Measurements from ENCODE around the gene DNAJA4. TPM values are rescaled to one million over a fixed set of nuclear protein-coding genes. Genes with fewer than 3 reads are reported as not detected.

DNAJA4 gene
- total RNA-seq (2014; rRNA removed; shearing (Covaris generic)) = not detected in 2 replicates

DNA sequence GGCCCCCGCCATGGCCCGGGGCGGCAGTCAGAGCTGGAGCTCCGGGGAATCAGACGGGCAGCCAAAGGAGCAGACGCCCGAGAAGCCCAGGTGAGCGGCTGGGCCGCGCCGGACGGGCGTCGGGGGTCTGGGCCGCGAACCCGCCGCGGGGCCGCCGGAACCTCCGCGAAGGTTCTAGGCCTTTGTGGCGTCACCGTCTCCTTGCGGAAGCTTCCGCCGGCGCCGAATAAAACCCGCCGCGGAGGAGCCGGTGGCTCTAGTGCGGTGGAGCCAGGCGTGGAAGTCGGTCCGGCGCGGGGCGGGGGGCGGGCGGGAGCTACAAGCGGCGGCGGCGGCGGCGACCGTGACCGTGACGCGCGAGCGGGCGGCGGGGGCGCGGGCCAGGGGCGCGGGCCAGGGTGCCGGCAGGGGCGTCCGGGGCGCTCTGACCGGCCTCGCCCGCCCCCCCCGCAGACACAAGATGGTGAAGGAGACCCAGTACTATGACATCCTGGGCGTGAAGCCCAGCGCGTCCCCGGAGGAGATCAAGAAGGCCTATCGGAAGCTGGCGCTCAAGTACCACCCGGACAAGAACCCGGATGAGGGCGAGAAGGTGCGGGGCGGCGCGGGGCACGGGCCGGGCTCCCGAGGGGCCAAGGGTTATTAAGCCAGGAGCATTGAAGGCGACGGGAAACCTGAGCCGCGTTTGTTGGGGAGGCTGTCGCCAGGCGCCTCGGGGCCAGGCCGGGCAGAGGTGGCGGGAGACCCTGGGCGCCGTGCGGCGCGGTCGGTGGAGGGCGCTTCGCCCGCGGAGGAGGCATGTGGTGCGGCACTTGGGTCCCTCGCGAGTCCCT lies at the start of gene DNAJA4:
Gene DNAJA4, plus strand, starts transcription at position 259 of the 833 bp plus-strand sequence. Its CDS starts 202 bp downstream, at position 461.
- in situ Hi-C loops (cut with HindIII; ENCODE audit: low sequenced_read_pairs) = no loop called here
- DNase-seq (ENCODE audit: low spot score) = peak; percentile 67

DNA sequence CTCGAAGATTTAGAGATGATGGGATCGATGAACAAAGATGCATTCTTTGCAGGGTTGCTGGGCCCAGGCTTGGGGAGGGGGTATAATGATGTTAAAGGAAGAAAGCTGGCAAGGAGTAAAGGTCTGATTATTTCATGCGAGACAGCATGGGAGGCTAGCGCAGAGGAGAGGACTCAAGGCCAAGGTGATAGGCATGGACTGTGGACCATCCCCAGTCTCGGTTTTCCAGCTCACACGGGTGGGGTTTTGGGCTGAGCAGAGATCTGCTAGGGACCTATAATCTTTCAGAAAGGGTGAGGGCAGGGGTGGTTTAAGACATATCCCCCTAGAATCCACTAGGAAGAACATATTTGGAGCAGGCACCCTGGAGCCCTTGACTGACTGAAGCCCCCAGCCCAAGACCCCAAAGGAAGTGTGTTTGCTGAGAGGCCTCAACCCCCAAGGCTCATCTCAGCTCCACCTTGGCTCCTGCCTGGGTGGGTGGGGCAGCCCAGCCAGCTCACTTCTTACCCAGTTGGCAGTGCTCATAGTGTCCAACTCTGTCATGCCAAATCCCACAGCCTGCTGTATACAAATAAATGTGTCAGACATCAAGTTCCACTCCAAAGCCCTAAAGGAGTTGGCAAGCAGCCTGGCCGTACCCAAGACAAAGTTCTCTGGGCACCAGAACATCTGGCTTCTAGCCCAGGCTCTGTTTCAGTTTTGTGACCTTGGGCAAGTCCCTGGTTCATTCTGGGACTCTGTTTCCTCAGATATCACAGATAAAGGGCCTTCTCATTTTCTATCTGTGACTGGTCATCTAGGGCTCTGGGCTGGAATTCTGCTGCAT lies 47.9 kb upstream of the DNAJA4 start:
- peak; percentile 35 for DNase-seq (ENCODE audit: low spot score)
- in situ Hi-C loops (cut with HindIII; ENCODE audit: low sequenced_read_pairs) = no loop called here

DNA sequence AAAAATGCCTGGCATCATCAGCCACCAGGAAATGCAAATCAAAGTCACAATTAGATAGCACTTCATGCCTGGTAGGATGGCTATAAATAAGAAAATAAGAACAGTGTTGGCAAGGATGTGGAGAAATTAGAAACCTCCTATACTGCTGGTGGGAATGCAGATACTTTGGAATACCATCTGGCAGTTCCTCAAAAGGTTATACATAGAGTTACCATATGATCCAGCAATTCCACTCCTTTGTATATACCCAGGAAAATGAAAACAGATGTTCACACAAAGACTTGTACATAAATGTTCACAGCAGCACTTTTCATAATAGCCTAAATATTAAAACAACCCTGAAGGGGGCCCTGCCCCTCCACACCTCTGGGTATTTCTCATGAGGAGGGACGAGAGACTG lies 43.6 kb upstream of the DNAJA4 start:
- in situ Hi-C loops (cut with HindIII; ENCODE audit: low sequenced_read_pairs) = no loop called here
- no peak for DNase-seq (ENCODE audit: low spot score)

DNA sequence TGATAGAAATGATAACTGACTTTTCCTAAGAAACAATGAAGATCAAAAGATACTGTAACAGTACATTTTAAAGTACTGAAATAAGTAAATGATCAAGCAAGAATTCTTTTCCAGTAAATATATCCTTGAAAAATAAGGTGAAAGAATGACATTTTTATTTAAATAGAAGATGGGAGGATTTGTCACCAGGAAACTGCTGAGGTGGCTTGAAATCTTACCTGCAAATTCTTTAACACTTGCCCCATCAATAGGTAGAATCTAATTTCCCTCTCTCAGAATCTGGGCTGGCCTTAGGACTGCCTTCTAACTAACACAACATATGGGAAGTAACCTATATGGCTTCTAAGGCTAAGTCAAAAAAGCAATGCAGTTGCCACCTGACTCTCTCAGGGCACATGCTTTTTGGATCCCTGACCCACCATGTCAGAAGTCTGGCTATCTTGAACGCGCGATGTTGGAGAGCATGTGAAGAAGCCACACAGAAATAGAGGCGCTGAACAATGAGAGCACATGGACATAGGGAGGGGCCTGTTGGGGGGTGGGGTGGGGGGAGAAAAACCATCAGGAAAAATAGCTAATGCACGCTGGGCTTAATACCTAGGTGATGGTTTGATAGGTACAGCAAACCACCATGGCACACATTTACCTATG lies 41.5 kb upstream of the DNAJA4 start:
- DNase-seq (ENCODE audit: low spot score) = no peak
- in situ Hi-C loops (cut with HindIII; ENCODE audit: low sequenced_read_pairs) = no loop called here

DNA sequence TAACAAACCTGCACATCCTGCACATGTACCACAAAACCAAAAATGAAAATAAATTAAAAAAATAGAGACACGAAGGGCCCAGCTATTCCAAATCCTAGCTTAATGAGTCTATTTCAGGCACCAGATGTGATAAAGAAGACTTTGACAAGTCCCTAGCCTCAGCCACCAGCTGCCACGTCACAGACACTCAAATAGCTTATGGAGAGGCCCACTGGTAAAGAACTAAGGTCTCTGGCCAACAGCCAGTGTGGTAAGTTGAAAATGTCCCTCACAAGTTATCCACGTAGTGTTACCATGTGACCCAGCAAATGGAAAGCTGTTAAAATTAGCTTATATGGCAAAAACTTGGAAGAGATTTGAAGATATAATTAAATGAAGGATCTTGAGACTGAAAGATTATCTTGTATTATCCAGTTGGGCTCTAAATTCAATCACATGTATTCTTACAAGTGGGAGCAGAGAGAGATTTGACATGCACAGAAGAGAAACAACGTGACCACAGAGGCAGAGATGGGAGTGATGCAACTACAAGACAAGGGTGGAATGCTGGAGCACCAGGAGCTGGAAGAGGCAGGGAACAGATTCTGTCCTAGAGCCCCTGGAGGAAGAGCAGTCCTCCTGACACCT lies 40.9 kb upstream of the DNAJA4 start:
- DNase-seq (ENCODE audit: low spot score) = no peak
- in situ Hi-C loops (cut with HindIII; ENCODE audit: low sequenced_read_pairs) = no loop called here

DNA sequence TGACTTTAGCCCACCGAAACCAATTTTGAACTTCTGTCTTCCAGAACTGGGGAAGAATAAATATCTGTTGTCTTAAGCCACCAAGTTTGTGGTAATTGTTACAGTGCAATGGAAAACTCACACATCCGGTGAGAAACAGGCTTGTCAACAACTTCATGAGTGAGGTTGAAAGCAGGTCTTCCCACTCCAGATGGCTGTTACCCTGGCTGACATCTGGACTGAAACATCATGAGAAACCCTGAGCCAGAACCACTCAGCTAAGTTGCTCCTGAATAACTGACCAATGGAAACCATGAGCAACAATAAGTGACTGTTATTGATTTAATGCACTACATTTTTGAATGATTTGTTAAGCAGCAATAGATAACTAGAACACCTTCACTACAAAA lies 40.3 kb upstream of the DNAJA4 start:
- in situ Hi-C loops (cut with HindIII; ENCODE audit: low sequenced_read_pairs) = no loop called here
- DNase-seq (ENCODE audit: low spot score) = no peak

DNA sequence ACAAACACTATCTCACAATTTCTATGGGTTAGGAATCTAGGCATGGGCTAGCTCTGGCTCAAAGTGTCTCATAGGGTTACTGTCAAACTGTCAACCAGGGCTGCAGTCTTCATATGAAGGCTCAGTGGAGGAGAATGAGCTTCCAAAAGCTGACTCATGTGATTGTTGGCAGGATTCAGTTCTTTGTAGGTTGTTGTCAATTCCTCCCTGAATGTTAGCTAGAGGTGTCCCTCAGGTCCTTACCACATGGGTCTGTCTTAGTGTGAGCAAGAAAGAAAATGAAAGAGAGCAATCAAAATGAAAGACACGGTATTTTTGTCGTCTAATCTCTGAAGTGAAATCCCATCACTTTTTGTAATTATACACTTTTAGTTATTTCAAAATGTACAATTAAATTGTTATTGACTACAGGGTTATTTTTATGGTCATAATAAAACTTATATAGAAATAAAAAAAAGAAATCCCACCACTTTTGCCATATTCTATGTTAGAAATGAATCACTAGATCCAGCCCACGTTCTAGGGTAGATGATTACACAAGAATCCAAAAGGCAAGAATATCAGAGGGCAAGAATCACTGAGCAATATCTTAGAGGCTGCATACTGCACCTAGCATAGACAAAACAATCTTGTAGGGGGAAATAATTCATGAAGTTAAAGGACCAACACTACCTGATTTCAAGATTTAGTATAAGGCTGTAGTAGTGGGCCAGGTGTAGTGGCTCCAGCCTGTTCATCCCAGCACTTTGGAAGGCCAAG lies 38.4 kb upstream of the DNAJA4 start:
- in situ Hi-C loops (cut with HindIII; ENCODE audit: low sequenced_read_pairs) = no loop called here

DNA sequence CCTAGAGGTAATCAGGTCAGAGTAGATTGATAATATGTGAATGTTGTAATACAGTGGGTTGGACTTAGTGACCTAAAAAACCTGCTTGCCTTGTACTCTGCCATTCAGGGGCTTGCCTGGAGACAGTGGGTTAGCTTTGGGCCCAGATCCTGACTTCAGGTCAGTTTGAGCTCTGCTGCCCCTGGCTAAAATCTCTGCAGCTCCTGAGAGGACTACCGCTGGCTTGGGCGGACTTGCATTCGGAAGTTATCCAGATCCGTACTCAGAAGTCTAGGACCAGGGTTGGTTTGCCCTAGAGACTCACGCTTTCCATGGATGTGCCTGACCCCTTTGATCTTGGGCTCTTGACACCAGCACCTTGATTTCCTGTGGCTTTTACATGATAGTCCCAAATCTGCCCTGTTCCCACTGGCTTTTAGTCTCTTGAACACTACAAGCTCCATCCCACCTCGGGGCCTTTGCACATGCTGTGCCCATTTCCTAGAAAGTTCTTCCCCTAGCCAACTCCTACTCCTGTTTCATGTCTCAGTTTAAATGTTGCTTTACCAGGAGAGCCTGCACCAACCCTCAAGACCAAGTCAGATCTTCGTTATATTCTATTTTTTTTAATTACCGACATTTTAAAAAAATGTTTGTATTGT lies 35.9 kb upstream of the DNAJA4 start:
- in situ Hi-C loops (cut with HindIII; ENCODE audit: low sequenced_read_pairs) = no loop called here
- DNase-seq (ENCODE audit: low spot score) = no peak

More for the DNA sequence above, 38.4 kb upstream of the DNAJA4 start:
- no peak for DNase-seq (ENCODE audit: low spot score)

DNA sequence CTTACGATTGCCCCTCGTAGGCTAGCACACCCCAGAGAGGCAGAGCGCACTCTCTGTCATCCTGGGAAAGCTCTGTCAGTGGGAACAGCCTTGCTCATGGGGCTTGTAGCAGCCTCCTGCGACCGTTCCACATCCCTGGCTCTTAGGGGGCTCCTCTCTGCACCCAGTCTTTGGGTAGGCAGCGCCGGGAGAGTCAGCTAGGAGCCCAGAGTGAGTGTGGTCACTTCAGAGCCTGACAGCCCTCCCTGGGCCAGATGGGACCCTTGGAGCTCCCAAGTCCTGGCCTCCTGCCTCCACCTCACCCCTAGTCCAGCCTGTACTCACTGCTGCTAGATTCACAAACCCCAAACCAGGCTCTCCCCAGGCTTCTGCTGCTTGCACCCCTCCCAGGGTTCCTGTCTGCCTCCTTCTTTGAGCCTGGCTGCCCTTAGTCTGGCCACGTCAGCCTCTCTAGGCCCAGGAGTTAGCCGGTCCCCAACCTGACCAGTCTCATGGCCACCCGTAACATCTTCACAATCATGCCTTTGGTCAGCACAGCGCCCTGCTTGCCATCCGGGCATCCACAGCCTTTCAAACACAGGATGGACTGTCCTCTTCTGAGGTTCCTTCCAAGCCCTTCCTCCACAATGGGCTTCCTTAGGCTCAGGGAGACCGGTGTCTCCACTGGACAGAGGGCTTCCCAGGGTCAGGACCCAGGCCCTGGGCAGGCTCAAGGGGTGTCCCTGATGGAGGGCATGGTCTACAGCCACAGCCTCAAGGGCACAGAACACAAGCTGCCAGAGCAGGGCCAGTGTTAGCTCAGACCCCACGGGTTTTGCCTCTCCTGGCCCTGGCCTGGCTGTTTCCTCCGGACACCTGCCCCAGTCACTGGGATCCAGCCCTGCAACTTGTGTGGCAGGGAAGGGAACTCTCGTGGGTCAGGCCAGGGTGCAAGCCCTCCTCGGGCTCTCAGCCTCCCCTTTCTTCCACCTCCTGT lies 34.6 kb upstream of the DNAJA4 start:
- no peak for DNase-seq (ENCODE audit: low spot score)
- in situ Hi-C loops (cut with HindIII; ENCODE audit: low sequenced_read_pairs) = no loop called here

DNA sequence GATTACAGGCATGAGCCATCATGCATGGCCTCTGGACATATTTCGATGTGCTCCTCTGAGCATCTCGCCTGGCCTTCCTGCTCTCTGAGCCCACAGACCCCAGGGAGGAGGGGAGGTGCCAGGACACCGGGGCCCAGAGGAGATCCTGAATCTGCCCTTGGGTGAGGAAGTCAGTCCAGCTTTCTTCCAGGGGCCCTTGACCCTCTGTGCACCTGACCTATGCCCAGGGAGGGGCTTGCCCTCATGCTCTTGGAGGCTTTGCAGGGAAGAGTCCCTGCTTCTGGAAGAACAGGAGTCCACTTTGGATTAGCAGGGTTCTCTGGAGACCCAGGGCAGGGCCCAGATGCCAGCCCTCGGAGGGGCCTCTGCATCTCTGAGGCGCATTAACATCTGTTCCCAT lies 31.4 kb upstream of the DNAJA4 start:
- in situ Hi-C loops (cut with HindIII; ENCODE audit: low sequenced_read_pairs) = no loop called here
- no peak for DNase-seq (ENCODE audit: low spot score)

DNA sequence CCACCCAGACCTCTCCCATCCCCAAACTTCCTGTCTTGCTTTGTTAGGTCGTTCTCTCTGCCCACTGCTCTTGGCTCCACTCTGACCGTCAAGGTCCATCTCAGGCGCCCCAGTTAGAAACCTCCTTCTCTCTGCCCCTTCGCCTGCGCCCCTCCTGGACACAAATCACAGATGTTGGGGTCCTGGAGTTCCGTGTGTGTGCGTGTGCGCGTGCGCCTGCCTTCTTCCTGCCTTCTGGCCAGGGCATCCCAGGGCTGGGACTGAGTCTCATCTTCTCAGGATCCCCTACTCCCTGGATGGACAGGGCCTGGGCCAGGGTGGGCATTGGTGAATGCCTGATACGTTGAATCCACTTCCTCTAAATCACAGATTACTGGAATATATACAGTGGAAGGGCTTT lies 30.9 kb upstream of the DNAJA4 start:
- DNase-seq (ENCODE audit: low spot score) = no peak
- in situ Hi-C loops (cut with HindIII; ENCODE audit: low sequenced_read_pairs) = no loop called here

DNA sequence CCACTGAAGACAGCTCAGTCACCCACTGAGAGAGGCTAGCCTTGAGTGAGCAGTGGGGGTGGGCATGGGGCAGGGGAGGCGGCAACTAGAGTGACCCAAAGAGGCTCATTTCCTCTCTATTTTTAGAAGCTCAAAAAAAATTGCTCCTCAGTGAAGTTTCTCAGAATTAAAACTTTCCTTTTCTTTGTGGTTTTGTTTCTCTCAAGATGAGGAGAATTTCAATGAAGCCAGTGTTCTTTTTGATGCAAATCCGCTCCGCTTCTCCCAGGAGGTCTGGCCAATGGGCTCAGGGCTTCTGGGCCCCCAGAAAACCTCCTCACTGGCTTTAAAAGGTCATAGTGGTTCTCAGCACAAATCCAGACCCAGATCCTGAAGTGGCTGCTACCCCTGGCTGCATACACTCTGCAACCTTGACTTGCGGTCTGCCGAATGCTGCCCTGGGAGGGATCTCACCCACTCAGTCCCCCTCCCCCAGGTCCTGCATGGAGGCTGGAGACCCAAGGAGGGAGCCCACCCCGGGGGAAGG lies 29.8 kb upstream of the DNAJA4 start, which contains the start of gene ACSBG1:
Gene ACSBG1, minus strand, starts transcription at position 51 of the 526 bp plus-strand sequence. CDS start 64 bp downstream, outside the sequence.
- peak; percentile 29 for DNase-seq (ENCODE audit: low spot score)
- in situ Hi-C loops (cut with HindIII; ENCODE audit: low sequenced_read_pairs) = no loop called here

DNA sequence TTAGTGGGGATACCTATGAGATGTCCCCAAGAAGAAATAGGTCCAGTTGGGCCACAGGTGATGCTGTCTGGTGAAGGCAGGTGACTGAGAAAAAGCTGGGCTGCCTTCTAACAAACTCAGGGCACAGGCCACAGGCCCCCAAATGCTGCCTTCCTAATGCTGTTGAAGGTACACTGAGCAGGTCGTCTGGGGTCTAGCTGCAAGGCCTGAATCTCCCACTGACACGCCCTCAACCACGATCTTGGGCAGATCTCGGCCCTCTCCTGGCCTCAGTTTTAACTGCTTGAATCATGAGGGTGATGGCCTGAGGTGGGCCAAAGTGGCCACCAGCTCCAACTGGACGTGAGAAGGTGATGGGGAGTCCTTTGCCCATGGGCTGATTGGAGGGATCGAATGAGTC lies 27.9 kb upstream of the DNAJA4 start:
- DNase-seq (ENCODE audit: low spot score) = no peak
- in situ Hi-C loops (cut with HindIII; ENCODE audit: low sequenced_read_pairs) = no loop called here

DNA sequence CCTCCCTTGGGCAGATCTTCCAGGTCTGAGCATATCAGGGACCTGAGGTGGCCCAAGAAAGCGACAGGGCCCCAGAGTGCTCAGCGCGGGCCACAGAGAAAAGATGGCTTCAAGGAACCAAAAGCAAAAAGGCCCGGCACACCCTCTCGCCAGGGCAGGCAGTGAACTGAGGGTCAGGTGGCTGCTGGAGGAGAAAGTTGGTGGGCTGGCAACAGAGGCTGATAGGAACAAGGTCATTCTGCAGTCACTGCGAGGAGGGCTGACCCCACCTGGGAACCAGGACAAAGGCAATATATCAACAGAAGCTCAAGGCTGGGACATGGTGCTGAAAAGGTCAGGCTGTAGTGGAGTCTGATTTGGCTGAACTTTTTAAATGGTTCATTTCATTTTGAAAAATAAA lies 27.2 kb upstream of the DNAJA4 start:
- in situ Hi-C loops (cut with HindIII; ENCODE audit: low sequenced_read_pairs) = no loop called here
- DNase-seq (ENCODE audit: low spot score) = no peak

DNA sequence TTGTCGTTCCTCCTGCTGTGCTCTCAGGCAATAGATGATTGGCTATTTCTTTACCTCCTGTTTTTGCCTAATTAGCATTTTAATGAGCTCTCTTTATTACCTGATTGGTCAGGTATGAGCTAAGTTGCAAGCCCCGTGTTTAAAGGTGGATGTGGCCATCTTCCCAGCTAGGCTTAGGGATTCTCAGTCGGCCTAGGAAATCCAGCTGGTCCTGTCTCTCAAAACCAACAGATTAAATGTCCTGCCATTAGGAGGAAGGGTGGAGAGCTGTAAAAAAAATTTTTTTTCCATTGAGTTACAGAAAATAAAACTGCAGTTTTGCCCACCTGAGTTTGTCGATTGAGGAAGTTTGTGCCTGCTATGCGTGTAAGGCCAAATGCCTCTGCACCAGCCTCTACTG lies 24.6 kb upstream of the DNAJA4 start:
- in situ Hi-C loops (cut with HindIII; ENCODE audit: low sequenced_read_pairs) = no loop called here
- DNase-seq (ENCODE audit: low spot score) = no peak

DNA sequence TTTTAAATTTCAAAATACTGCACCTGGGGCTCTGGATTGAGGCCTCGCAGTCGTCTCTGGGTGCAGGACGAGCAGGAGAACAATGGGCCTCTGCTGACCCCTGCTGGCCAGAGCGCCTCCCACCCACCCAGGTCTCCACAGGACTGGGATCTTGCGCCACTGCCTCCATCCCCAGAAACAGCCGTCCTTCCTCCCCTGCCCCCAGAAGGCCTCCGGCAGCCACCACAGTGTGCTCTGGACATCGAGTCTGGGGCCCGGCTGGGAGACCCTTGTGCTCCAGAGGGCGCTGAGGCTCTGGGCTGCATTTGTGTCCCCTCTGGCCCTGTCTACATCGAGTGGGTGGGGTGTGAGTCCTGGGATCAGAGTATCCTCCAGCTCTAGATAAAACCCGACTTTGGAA lies 23.3 kb upstream of the DNAJA4 start:
- in situ Hi-C loops (cut with HindIII; ENCODE audit: low sequenced_read_pairs) = no loop called here
- peak; percentile 73 for DNase-seq (ENCODE audit: low spot score)

DNA sequence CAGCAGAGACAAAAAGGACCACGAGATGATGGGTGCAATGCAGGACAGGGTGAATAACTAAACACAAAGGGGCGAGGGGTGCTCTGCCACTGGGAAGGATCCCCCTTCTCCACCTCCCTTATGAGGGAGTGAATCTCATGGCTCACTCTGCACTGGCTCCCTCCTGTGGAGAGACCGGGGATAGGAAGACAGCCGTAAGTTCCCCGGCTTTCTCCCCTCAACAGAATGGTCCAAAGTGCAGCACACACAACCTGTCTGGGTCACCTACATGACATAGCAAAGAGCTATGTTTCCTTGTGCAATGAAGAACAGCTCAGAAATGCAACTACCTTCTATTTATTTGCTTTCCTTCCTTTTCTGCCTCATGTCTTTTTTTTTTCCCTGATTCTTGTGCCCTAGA lies 22.2 kb upstream of the DNAJA4 start:
- in situ Hi-C loops (cut with HindIII; ENCODE audit: low sequenced_read_pairs) = no loop called here
- no peak for DNase-seq (ENCODE audit: low spot score)
